ENCODE measurements around the gene EED.

DNA sequence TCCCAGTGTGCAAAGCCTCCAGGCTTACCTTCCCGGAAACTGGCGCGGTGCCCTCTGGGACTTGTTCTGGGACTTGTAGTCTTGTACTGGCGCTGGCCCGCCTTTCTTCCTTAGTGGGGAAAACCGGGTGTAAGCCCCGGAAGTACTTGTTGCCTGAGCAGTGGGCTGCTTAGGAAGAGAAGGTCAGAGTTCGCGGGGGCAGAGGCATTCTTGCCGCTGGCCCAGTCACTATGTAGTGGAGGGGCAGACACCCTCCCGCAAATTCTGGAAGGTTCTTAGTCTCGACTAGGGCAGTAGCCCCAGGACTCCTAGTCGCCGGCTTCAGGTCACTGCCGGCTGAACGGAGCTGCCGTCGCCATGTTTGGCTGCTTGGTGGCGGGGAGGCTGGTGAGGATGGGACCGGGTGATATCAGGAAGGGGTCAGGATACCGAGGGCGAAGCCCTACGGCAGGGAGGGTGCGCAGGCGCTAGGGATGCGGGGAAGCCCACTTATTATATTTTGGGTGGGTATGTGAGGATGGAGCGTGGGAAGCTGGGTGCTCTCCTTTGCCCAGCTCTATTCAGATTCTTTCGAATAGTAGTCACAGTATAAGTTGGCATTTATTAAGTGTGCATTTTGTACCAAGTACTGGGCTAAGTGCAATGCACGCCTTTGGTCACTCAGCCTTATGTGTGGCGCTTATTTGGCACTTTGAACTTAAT, 57.7 kb downstream of the EED start, which contains the start of gene HIKESHI:
- TF ChIP-seq, protein P1, sequence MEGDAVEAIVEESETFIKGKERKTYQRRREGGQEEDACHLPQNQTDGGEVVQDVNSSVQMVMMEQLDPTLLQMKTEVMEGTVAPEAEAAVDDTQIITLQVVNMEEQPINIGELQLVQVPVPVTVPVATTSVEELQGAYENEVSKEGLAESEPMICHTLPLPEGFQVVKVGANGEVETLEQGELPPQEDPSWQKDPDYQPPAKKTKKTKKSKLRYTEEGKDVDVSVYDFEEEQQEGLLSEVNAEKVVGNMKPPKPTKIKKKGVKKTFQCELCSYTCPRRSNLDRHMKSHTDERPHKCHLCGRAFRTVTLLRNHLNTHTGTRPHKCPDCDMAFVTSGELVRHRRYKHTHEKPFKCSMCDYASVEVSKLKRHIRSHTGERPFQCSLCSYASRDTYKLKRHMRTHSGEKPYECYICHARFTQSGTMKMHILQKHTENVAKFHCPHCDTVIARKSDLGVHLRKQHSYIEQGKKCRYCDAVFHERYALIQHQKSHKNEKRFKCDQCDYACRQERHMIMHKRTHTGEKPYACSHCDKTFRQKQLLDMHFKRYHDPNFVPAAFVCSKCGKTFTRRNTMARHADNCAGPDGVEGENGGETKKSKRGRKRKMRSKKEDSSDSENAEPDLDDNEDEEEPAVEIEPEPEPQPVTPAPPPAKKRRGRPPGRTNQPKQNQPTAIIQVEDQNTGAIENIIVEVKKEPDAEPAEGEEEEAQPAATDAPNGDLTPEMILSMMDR (IDR thresholded peaks at IDR 0.05; ENCODE audit: low read length): no peak
- TF ChIP-seq EZH2 (IDR thresholded peaks at IDR 0.05; ENCODE audit: borderline replicate concordance, low read length): no peak

All from OCI-LY1 (cell line).